Ishikawa (cell line): ENCODE data around the gene LAMB1.

Experiments used
- EP300 ChIP-seq: IDR thresholded peaks from 2 replicates; pipeline ENCODE4 v1.6.1; 2012; ENCODE audit warnings: borderline replicate concordance
- NFIC ChIP-seq: IDR thresholded peaks from 2 replicates; pipeline ENCODE4 v1.6.1; 2012
- REST ChIP-seq: IDR thresholded peaks from 2 replicates; pipeline ENCODE4 v1.6.1; 2012; ENCODE audit warnings: low read depth, mild to moderate bottlenecking
- TEAD4 ChIP-seq: IDR thresholded peaks from 2 replicates; pipeline ENCODE4 v1.6.1; 2012
- USF1 ChIP-seq: IDR thresholded peaks from 2 replicates; pipeline ENCODE4 v1.6.1; 2012
- YY1 ChIP-seq: IDR thresholded peaks from 2 replicates; pipeline ENCODE4 v1.6.1; 2012; ENCODE audit warnings: low read depth

- TF ChIP-seq REST, result no peak
- TF ChIP-seq EP300, result no peak
- no peak for TF ChIP-seq USF1
- no peak for TF ChIP-seq NFIC
- TF ChIP-seq YY1, result no peak
- TF ChIP-seq TEAD4, result no peak
These were observed 4.8 kb upstream of the LAMB1 start for GRCh38 chr7:108007762-108008161.
